GM04503 (cell line): Measurements from ENCODE around the gene NPEPL1.

ENCODE experiments used
- DNase-seq: peaks from one replicate; pipeline ENCODE4 v3.0.0-alpha.2; 2012; ENCODE audit warnings: low read depth

Gene NPEPL1

GRCh38 chr20:58682656-58683531, 9.7 kb upstream of the NPEPL1 start:
- DNase-seq: no peak

GRCh38 chr20:58684291-58684690, 8.3 kb upstream of the NPEPL1 start:
- DNase-seq: no peak

- no peak for DNase-seq
Observed at GRCh38 chr20:58685988-58686387, 6.6 kb upstream of the NPEPL1 start.

- DNase-seq: no peak
Observed at GRCh38 chr20:58688414-58688813, 4.2 kb upstream of the NPEPL1 start.

- no peak for DNase-seq
Observed at GRCh38 chr20:58688840-58689239, 3.8 kb upstream of the NPEPL1 start.

- no peak for DNase-seq
Observed at GRCh38 chr20:58690396-58691135, 2.0 kb upstream of the NPEPL1 start.

- no peak for DNase-seq
Observed at GRCh38 chr20:58691773-58692578, 624 bp upstream of the NPEPL1 start.

GRCh38 chr20:58693226-58694006, 816 bp downstream of the NPEPL1 start:
- DNase-seq: no peak

GRCh38 chr20:58694241-58695083, 1.9 kb downstream of the NPEPL1 start:
- DNase-seq: no peak

GRCh38 chr20:58695084-58695722, 2.6 kb downstream of the NPEPL1 start:
- DNase-seq: no peak

GRCh38 chr20:58695895-58696375, 3.3 kb downstream of the NPEPL1 start:
- DNase-seq: no peak

GRCh38 chr20:58696411-58696961, 3.9 kb downstream of the NPEPL1 start:
- DNase-seq: no peak

- DNase-seq: no peak
Observed at GRCh38 chr20:58697201-58697866, 4.7 kb downstream of the NPEPL1 start.

GRCh38 chr20:58697867-58698703, 5.5 kb downstream of the NPEPL1 start:
- no peak for DNase-seq

GRCh38 chr20:58698741-58699622, 6.4 kb downstream of the NPEPL1 start:
- DNase-seq: no peak

- no peak for DNase-seq
Observed at GRCh38 chr20:58699623-58700107, 7.1 kb downstream of the NPEPL1 start.
